H1 (cell line): ENCODE results near the gene FICD. TPM values are rescaled to one million over a fixed set of nuclear protein-coding genes. Genes with fewer than 3 reads are reported as not detected.

Experiments used
- CTCF ChIA-PET: fragments of 300-600 bp; sonication (Branson Sonifier 250); formaldehyde crosslinking; loops from one replicate; lab custom pipeline; 2021; ENCODE audit not compliant: partially characterized antibody; lab: Charles Lee
- POLR2A ChIA-PET: fragments of 300-600 bp; sonication (Branson Sonifier 250); formaldehyde crosslinking; loops from one replicate; lab custom pipeline; 2021; ENCODE audit warnings: inconsistent platforms; ENCODE audit not compliant: partially characterized antibody; lab: Charles Lee
- DNase-seq, 2 experiments: peaks; one replicate each; pipeline versions ENCODE4 v3.0.0 to v3.0.0-alpha.2; 2010 to 2022; ENCODE audit warnings: low spot score in 2 of 2, low read depth in 1 of 2, mixed read lengths in 1 of 2
- FAIRE-seq: peaks from 2 replicates; lab custom pipeline; 2011; peaks lifted over from hg19 to GRCh38; lab: Jason Lieb, UNC
- H2AFZ ChIP-seq: 2 replicates; pipeline ENCODE4 v1.8.1; 2012; ENCODE audit warnings: low read length, inconsistent platforms
- H2AK5ac ChIP-seq: 2 replicates; pipeline ENCODE4 v1.6.1; 2013; ENCODE audit warnings: low read depth, low read length
- H2BK120ac ChIP-seq: replicated peaks from 2 replicates; pipeline ENCODE3; 2013; ENCODE audit warnings: low read depth, low read length, inconsistent platforms
- H2BK12ac ChIP-seq: 2 replicates; pipeline ENCODE4 v1.6.1; 2013; ENCODE audit warnings: low read depth, low read length
- H2BK15ac ChIP-seq: 2 replicates; pipeline ENCODE4 v1.6.1; 2013; ENCODE audit warnings: low read length
- H2BK20ac ChIP-seq: 2 replicates; pipeline ENCODE4 v1.6.1; 2013; ENCODE audit warnings: low read length
- H2BK5ac ChIP-seq: 2 replicates; pipeline ENCODE4 v1.6.1; 2013; ENCODE audit warnings: low read depth, low read length
- H3K14ac ChIP-seq: 2 replicates; pipeline ENCODE4 v1.6.1; 2013; ENCODE audit warnings: inconsistent platforms; ENCODE audit not compliant: insufficient read length
- H3K18ac ChIP-seq: 2 replicates; pipeline ENCODE4 v1.6.1; 2013; ENCODE audit warnings: low read length; ENCODE audit errors: extremely low read depth
- H3K23ac ChIP-seq: 2 replicates; pipeline ENCODE4 v1.6.1; 2013; ENCODE audit warnings: inconsistent platforms; ENCODE audit not compliant: insufficient read length
- H3K23me2 ChIP-seq: 2 replicates; pipeline ENCODE4 v1.6.1; 2013; ENCODE audit warnings: low read depth, low read length
- H3K27ac ChIP-seq: 2 replicates; pipeline ENCODE4 v1.6.1; 2011; ENCODE audit warnings: low read depth, low read length, inconsistent platforms
- H3K27me3 ChIP-seq, 4 experiments: replicated peaks in 1 of 4; 1 replicate in 1 of 4; 2 replicates in 3 of 4; pipeline versions ENCODE4 v1.6.1 to v1.8.1; 2011 to 2013; ENCODE audit warnings: low read length in 3 of 4, mild to moderate bottlenecking in 3 of 4, inconsistent platforms in 2 of 4, mixed read lengths in 2 of 4, moderate library complexity in 1 of 4; ENCODE audit not compliant: control insufficient read depth in 3 of 4, insufficient read depth in 3 of 4; ENCODE audit errors: extremely low read depth in 1 of 4
- H3K36me3 ChIP-seq, 4 experiments: 2 replicates each; pipeline versions ENCODE4 v1.6.1 to v1.8.1; 2011 to 2013; ENCODE audit warnings: mild to moderate bottlenecking in 4 of 4, low read length in 3 of 4, moderate library complexity in 2 of 4, control low read depth in 1 of 4, inconsistent platforms in 1 of 4; ENCODE audit not compliant: insufficient read depth in 4 of 4, control insufficient read depth in 2 of 4
- H3K4ac ChIP-seq: replicated peaks from 2 replicates; pipeline ENCODE3; 2013; ENCODE audit warnings: low read length, low read depth, mixed read lengths, inconsistent platforms; ENCODE audit not compliant: insufficient read length
- H3K4me1 ChIP-seq, 4 experiments: replicated peaks in 1 of 4; 1 replicate in 1 of 4; 2 replicates in 3 of 4; pipeline versions ENCODE4 v1.6.1 to v1.8.1; 2011 to 2013; ENCODE audit warnings: low read length in 3 of 4, inconsistent platforms in 2 of 4, mixed read lengths in 1 of 4; ENCODE audit not compliant: insufficient read depth in 4 of 4, control insufficient read depth in 3 of 4
- H3K4me2 ChIP-seq, 2 experiments: 2 replicates each; pipeline versions ENCODE4 v1.6.1 to v1.8.1; 2011 to 2013; ENCODE audit warnings: low read depth in 2 of 2, low read length in 2 of 2, control low read depth in 1 of 2, inconsistent platforms in 1 of 2, mild to moderate bottlenecking in 1 of 2; ENCODE audit not compliant: insufficient read depth in 1 of 2
- H3K4me3 ChIP-seq, 4 experiments: fragments of 200-600, 300-600 bp in 1 of 4; sonication (generic), shearing (Covaris generic), sonication (Bioruptor Twin) in 1 of 4; 2 replicates each; pipeline versions ENCODE4 v1.5.1 to v1.8.1; 2011 to 2016; ENCODE audit warnings: low read length in 4 of 4, low read depth in 3 of 4, control low read depth in 2 of 4, inconsistent platforms in 2 of 4, mild to moderate bottlenecking in 2 of 4, mixed read lengths in 1 of 4, moderate library complexity in 1 of 4; ENCODE audit not compliant: insufficient read depth in 2 of 4; ENCODE audit errors: extremely low read depth in 1 of 4
- H3K56ac ChIP-seq: replicated peaks from 2 replicates; pipeline ENCODE3; 2013; ENCODE audit warnings: low read depth, mild to moderate bottlenecking, mixed read lengths, low read length, inconsistent platforms; ENCODE audit not compliant: insufficient read length
- H3K79me1 ChIP-seq: 2 replicates; pipeline ENCODE4 v1.6.1; 2013; ENCODE audit warnings: low read depth, low read length, control low read depth
- H3K79me2 ChIP-seq, 2 experiments: 2 replicates each; pipeline versions ENCODE4 v1.6.1 to v1.8.1; 2012 to 2013; ENCODE audit warnings: low read length in 2 of 2, mild to moderate bottlenecking in 2 of 2, inconsistent platforms in 1 of 2; ENCODE audit not compliant: insufficient read depth in 2 of 2, control insufficient read depth in 1 of 2
- H3K9ac ChIP-seq, 4 experiments: replicated peaks in 1 of 4; 1 replicate in 1 of 4; 2 replicates in 3 of 4; pipeline versions ENCODE4 v1.6.1 to v1.8.1; 2011 to 2013; ENCODE audit warnings: low read depth in 3 of 4, low read length in 3 of 4, control low read depth in 2 of 4, mild to moderate bottlenecking in 2 of 4, moderate library complexity in 2 of 4, inconsistent platforms in 1 of 4; ENCODE audit errors: extremely low read depth in 1 of 4
- H3K9me3 ChIP-seq, 2 experiments: 2 replicates each; pipeline versions ENCODE4 v1.6.1 to v1.8.1; 2012 to 2013; ENCODE audit warnings: mild to moderate bottlenecking in 2 of 2, moderate library complexity in 2 of 2, control low read depth in 1 of 2, inconsistent platforms in 1 of 2, low read depth in 1 of 2, low read length in 1 of 2, mixed read lengths in 1 of 2; ENCODE audit not compliant: insufficient read depth in 2 of 2
- H4K20me1 ChIP-seq, 2 experiments: replicated peaks in 1 of 2; 2 replicates each; pipeline versions ENCODE3 to v1.8.1; 2011 to 2013; ENCODE audit warnings: inconsistent platforms in 2 of 2, low read length in 2 of 2, mild to moderate bottlenecking in 1 of 2; ENCODE audit not compliant: insufficient read depth in 2 of 2, control insufficient read depth in 1 of 2
- H4K5ac ChIP-seq: 2 replicates; pipeline ENCODE4 v1.6.1; 2013; ENCODE audit warnings: low read length, low read depth, mixed read lengths, inconsistent platforms; ENCODE audit not compliant: insufficient read length
- H4K8ac ChIP-seq: 2 replicates; pipeline ENCODE4 v1.8.0; 2013; ENCODE audit warnings: mild to moderate bottlenecking, moderate library complexity, low read length, inconsistent platforms; ENCODE audit not compliant: insufficient read depth; ENCODE audit errors: extremely low read depth
- H4K91ac ChIP-seq: replicated peaks from 2 replicates; pipeline ENCODE3; 2013; ENCODE audit warnings: low read length, mixed read lengths, inconsistent platforms; ENCODE audit not compliant: insufficient read length
- CEBPB ChIP-seq: IDR thresholded peaks from 2 replicates; pipeline ENCODE4 v1.6.1; 2012; ENCODE audit warnings: low read depth, low read length
- CHD1 ChIP-seq: IDR thresholded peaks from 2 replicates; pipeline ENCODE4 v1.6.1; 2012; ENCODE audit warnings: low read depth, low read length, improper control_type of control experiment
- EGR1 ChIP-seq: IDR thresholded peaks from 2 replicates; pipeline ENCODE4 v1.6.1; 2011; ENCODE audit warnings: low read depth, low read length, borderline replicate concordance
- EZH2 ChIP-seq: fragments of 200-600 bp; sonication (generic); IDR thresholded peaks from 2 replicates; pipeline ENCODE4 v1.7.1; 2012; ENCODE audit warnings: low read depth, mild to moderate bottlenecking, moderate library complexity, low read length, inconsistent platforms; ENCODE audit not compliant: severe bottlenecking
- HDAC6 ChIP-seq: IDR thresholded peaks from one replicate; pipeline ENCODE4 v1.7.1; 2012; ENCODE audit warnings: low read depth, mild to moderate bottlenecking, inconsistent platforms, low read length, moderate library complexity
- POLR2AphosphoS5 ChIP-seq: IDR thresholded peaks from 2 replicates; pipeline ENCODE4 v1.6.1; 2011; ENCODE audit warnings: low read depth, low read length
- SP2 ChIP-seq: IDR thresholded peaks from 2 replicates; pipeline ENCODE4 v1.6.1; 2012; ENCODE audit warnings: mild to moderate bottlenecking, low read length, inconsistent platforms
- SRF ChIP-seq: IDR thresholded peaks from 2 replicates; pipeline ENCODE4 v1.6.1; 2011; ENCODE audit warnings: mild to moderate bottlenecking, low read depth, low read length, moderate library complexity
- TAF1 ChIP-seq: IDR thresholded peaks from 2 replicates; pipeline ENCODE4 v1.6.1; 2011; ENCODE audit warnings: mild to moderate bottlenecking, low read depth, low read length
- TAF7 ChIP-seq: optimal IDR thresholded peaks from 2 replicates; pipeline ENCODE3; 2011; ENCODE audit warnings: low read depth, mild to moderate bottlenecking, inconsistent platforms, low read length, moderate library complexity, borderline replicate concordance
- TEAD4 ChIP-seq: IDR thresholded peaks from 2 replicates; pipeline ENCODE4 v1.6.1; 2012; ENCODE audit warnings: low read depth, low read length, inconsistent platforms, mixed read lengths
- WGBS, 2 experiments: shearing (Covaris generic) in 1 of 2; methylation state at CpG; one replicate each; pipeline versions ENCODE4 v1.1.6 to v1.1.7; 2013 to 2015; ENCODE audit warnings: low lambda C conversion rate in 2 of 2, mixed read lengths in 2 of 2, inconsistent platforms in 1 of 2, low coverage in 1 of 2, missing lambda C conversion rate in 1 of 2; ENCODE audit not compliant: insufficient replicate concordance in 2 of 2, insufficient coverage in 1 of 2, insufficient read length in 1 of 2; ENCODE audit errors: extremely low coverage in 1 of 2, missing lambda C conversion rate in 1 of 2; 5-methylcytosine and 5-hydroxymethylcytosine counted together
- polyA plus RNA-seq, 7 experiments: library from polyadenylated mRNA; depleted of rRNA in 3 of 7; stranded (reverse) in 5 of 7; unstranded in 2 of 7; fragments of >200 nt in 5 of 7; fragments of 200-250 nt in 2 of 7; gene quantifications; 1 replicate in 5 of 7; 2 replicates in 1 of 7; 4 replicates in 1 of 7; pipeline versions ENCODE4 v1.2.1 to v1.2.3, GENCODE V29; 2011 to 2013; ENCODE audit warnings: missing spikeins in 2 of 7, mixed read lengths in 2 of 7
- total RNA-seq: library from RNA; stranded (reverse); fragmentation: NEBNext Ultra II Directional; extraction: Animal tissue kit (Norgen Biotek cat#: 25700); gene quantifications from 2 replicates; pipeline ENCODE4 v1.2.1, GENCODE V29; 2021

Gene FICD
- total and polyA plus RNA-seq, 2 of the 8 experiments (the other 6 are each of a cell fraction or from before 2014, with no cell fraction given): 2.2 to 6.0 TPM

GRCh38 chr12:108561852-108562347, 46.8 kb downstream of the FICD start:
- Histone ChIP-seq H2BK15ac (0 out of 2 replicates have a peak overlapping the region, but pooled peaks have one; percentile 2), H4K5ac (peak overlapping the region; percentile 78), H3K36me3 (peaks cover 19 to 43% (median 26%) of the 10 kb centered on the region in 4 experiments), H3K27me3 (no peaks in the 10 kb centered on the region), H4K91ac (peak overlapping the region; percentile 86), H3K9me3 (no peaks in the 10 kb centered on the region), H2BK20ac (no peak overlapping the region), H2BK12ac (peak overlapping the region; percentile 78), H3K9ac (peak overlapping the region; percentile 92 to 100 (median 100)), H2AFZ (no peak overlapping the region), H2AK5ac (peak overlapping the region; percentile 68; the same call in 1 of the 2 replicates), H2BK5ac (peak overlapping the region; percentile 91), H3K79me1 (no peaks in the 10 kb centered on the region; the same call in 1 of the 2 replicates), H3K18ac (peak overlapping the region; percentile 78; the same call in 1 of the 2 replicates), H3K4me2 (peak overlapping the region; percentile 94 to 99), H3K27ac (peak overlapping the region; percentile 99), H4K20me1 (peaks cover 6 to 15% of the 10 kb centered on the region in 2 experiments), H3K4ac (no peak overlapping the region), H3K56ac (peak overlapping the region; percentile 62), H3K4me1 (peaks cover 0 to 4% (median 0%) of the 10 kb centered on the region in 4 experiments; a peak in 1 of 7 replicates), H3K14ac (no peak overlapping the region), H3K79me2 (peaks cover 34 to 54% of the 10 kb centered on the region in 2 experiments), H3K4me3 (peak overlapping the region; percentile 84 to 100 (median 94)), H2BK120ac (no peak overlapping the region), H3K23ac (no peak overlapping the region), H4K8ac (peak overlapping the region; percentile 69; the same call in 1 of the 2 replicates), H3K23me2 (peaks cover 20% of the 10 kb centered on the region)
- ChIA-PET CTCF (interaction anchor here (0.9 to 24.3 kb wide), 6 partner anchors 25 to 572 kb away, joined by 3 to 523 read pairs (median 4); no protein-coding TSS in a partner anchor), POLR2A (interaction anchor here (0.6 to 4.3 kb wide), 23 partner anchors 13 to 534 kb away, joined by 3 to 40 read pairs (median 4); no protein-coding TSS in a partner anchor)
- TF ChIP-seq TAF7 (peak; percentile 12), CEBPB (0 out of 2 replicates have a peak, but pooled peaks have one; percentile 4), EZH2 (no peak), SRF (no peak), EGR1 (no peak), SP2 (no peak), POLR2AphosphoS5 (peak; percentile 77; the same call in 1 of the 2 replicates), TAF1 (peak; percentile 78; the same call in 1 of the 2 replicates), CHD1 (0 out of 2 replicates have a peak, but pooled peaks have one; percentile 19), TEAD4 (0 out of 2 replicates have a peak, but pooled peaks have one; percentile 19), HDAC6 (no peak)
- no peak for FAIRE-seq
- 3% methylated on average over 15 of the region's 20 CpGs; no CpG with 5 or more reads in 1 of the 2 experiments for WGBS, 2 experiments
- no peak for DNase-seq
